ENCODE measurements around the gene CDH12.

Gene CDH12

GRCh38 chr5:22488427-22488826 lies 364.7 kb downstream of the CDH12 start:
- Histone ChIP-seq H3K27me3 (ENCODE audit: low read depth, low read length) (no peaks in the 10 kb centered on the region), H3K9ac (ENCODE audit: low read length) (no peak overlapping the region), H3K79me2 (ENCODE audit: low read length) (no peaks in the 10 kb centered on the region), H3K27ac (ENCODE audit: low read length) (no peak overlapping the region), H3K4me3 (ENCODE audit: low read length) (no peak overlapping the region), H3K36me3 (replicated peaks; ENCODE audit: low read depth, low read length) (no peaks in the 10 kb centered on the region), H3K4me1 (ENCODE audit: low read length) (no peaks in the 10 kb centered on the region), H2AFZ (ENCODE audit: low read depth, low read length) (no peak overlapping the region), H4K20me1 (ENCODE audit: insufficient read depth, low read length) (no peaks in the 10 kb centered on the region), H3K4me2 (ENCODE audit: low read length) (no peak overlapping the region), H3K9me3 (ENCODE audit: insufficient read depth, low read length) (no peaks in the 10 kb centered on the region)
- TF ChIP-seq EZH2phosphoT487 (IDR thresholded peaks at IDR 0.05; ENCODE audit: low read depth) (no peak), CTCF (IDR thresholded peaks at IDR 0.05; ENCODE audit: low read depth, low read length) (no peak)

GRCh38 chr5:22480305-22480704 lies 372.8 kb downstream of the CDH12 start:
- H3K27me3 ChIP-seq (ENCODE audit: low read depth, low read length), result no peaks in the 10 kb centered on the region
- no peak overlapping the region for H3K27ac ChIP-seq (ENCODE audit: low read length)

GRCh38 chr5:22473886-22474285 lies 379.3 kb downstream of the CDH12 start:
- Histone ChIP-seq H3K4me2 (ENCODE audit: low read length) (no peak overlapping the region), H4K20me1 (ENCODE audit: insufficient read depth, low read length) (no peaks in the 10 kb centered on the region), H3K79me2 (ENCODE audit: low read length) (no peaks in the 10 kb centered on the region), H3K4me3 (ENCODE audit: low read length) (no peak overlapping the region), H2AFZ (ENCODE audit: low read depth, low read length) (no peak overlapping the region), H3K4me1 (ENCODE audit: low read length) (no peaks in the 10 kb centered on the region), H3K36me3 (replicated peaks; ENCODE audit: low read depth, low read length) (no peaks in the 10 kb centered on the region), H3K27me3 (ENCODE audit: low read depth, low read length) (no peaks in the 10 kb centered on the region), H3K9me3 (ENCODE audit: insufficient read depth, low read length) (no peaks in the 10 kb centered on the region), H3K9ac (ENCODE audit: low read length) (no peak overlapping the region), H3K27ac (ENCODE audit: low read length) (no peak overlapping the region)
- TF ChIP-seq EZH2phosphoT487 (IDR thresholded peaks at IDR 0.05; ENCODE audit: low read depth) (no peak), CTCF (IDR thresholded peaks at IDR 0.05; ENCODE audit: low read depth, low read length) (no peak)

More at GRCh38 chr5:22480305-22480704, 372.8 kb downstream of the CDH12 start:
- no peak for TF ChIP-seq EZH2phosphoT487 (IDR thresholded peaks at IDR 0.05; ENCODE audit: low read depth)
- TF ChIP-seq CTCF (IDR thresholded peaks at IDR 0.05; ENCODE audit: low read depth, low read length), result no peak
- no peak overlapping the region for H2AFZ ChIP-seq (ENCODE audit: low read depth, low read length)
- no peaks in the 10 kb centered on the region for H3K36me3 ChIP-seq (replicated peaks; ENCODE audit: low read depth, low read length)
- no peaks in the 10 kb centered on the region for H3K79me2 ChIP-seq (ENCODE audit: low read length)
- no peaks in the 10 kb centered on the region for H3K4me1 ChIP-seq (ENCODE audit: low read length)
- H3K4me2 ChIP-seq (ENCODE audit: low read length), result no peak overlapping the region
- H4K20me1 ChIP-seq (ENCODE audit: insufficient read depth, low read length), result no peaks in the 10 kb centered on the region
- no peak overlapping the region for H3K4me3 ChIP-seq (ENCODE audit: low read length)
- no peak overlapping the region for H3K9ac ChIP-seq (ENCODE audit: low read length)
- H3K9me3 ChIP-seq (ENCODE audit: insufficient read depth, low read length), result no peaks in the 10 kb centered on the region

- Histone ChIP-seq H3K36me3 (replicated peaks; ENCODE audit: low read depth, low read length) (no peaks in the 10 kb centered on the region), H3K79me2 (ENCODE audit: low read length) (no peaks in the 10 kb centered on the region), H3K4me2 (ENCODE audit: low read length) (no peak overlapping the region), H3K27me3 (ENCODE audit: low read depth, low read length) (no peaks in the 10 kb centered on the region), H3K27ac (ENCODE audit: low read length) (no peak overlapping the region), H3K4me1 (ENCODE audit: low read length) (no peaks in the 10 kb centered on the region), H2AFZ (ENCODE audit: low read depth, low read length) (no peak overlapping the region), H4K20me1 (ENCODE audit: insufficient read depth, low read length) (no peaks in the 10 kb centered on the region), H3K9me3 (ENCODE audit: insufficient read depth, low read length) (no peaks in the 10 kb centered on the region), H3K4me3 (ENCODE audit: low read length) (no peak overlapping the region), H3K9ac (ENCODE audit: low read length) (no peak overlapping the region)
- TF ChIP-seq EZH2phosphoT487 (IDR thresholded peaks at IDR 0.05; ENCODE audit: low read depth) (no peak), CTCF (IDR thresholded peaks at IDR 0.05; ENCODE audit: low read depth, low read length) (no peak)
Measured at GRCh38 chr5:22471154-22471553, 382.0 kb downstream of the CDH12 start.
